Measurements from ENCODE around the gene QPCT.
"Not testable (repeated sequence)": the region's sequence is repeated elsewhere in the genome, so short reads cannot be mapped to it uniquely, and the experiment has no call there.

QPCT gene

GRCh38 chr2:37344453-37345361, at the start of gene QPCT:
Gene QPCT (plus strand): TSS chr2:37344630. CDS start chr2:37344732, 102 bp downstream.
- no peak for DNase-seq (ENCODE audit: low read depth)

DNA sequence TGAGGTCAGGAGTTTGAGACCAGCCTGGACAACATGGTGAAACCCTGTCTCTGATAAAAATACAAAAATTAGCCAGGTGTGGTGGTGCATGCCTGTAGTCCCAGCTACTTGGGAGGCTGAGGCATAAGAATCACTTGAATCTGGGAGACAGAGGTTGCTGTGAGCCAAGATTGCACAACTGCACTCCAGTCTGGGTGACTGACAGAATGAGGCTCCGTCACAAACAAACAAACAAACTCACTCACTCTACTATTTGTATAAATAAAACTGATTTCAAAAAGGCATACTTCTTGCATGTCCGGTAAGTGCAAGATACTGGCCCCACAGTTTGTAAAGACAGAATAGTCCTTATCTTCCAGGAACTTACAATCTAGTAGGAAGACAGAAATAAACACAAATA, 49.6 kb upstream of the QPCT start:
- not testable (repeated sequence) for DNase-seq (ENCODE audit: low read depth)

GRCh38 chr2:37295469-37296073, 48.9 kb upstream of the QPCT start:
- DNase-seq (ENCODE audit: low read depth) = no peak

GRCh38 chr2:37297632-37298031, 46.8 kb upstream of the QPCT start:
- DNase-seq (ENCODE audit: low read depth) = no peak

DNA sequence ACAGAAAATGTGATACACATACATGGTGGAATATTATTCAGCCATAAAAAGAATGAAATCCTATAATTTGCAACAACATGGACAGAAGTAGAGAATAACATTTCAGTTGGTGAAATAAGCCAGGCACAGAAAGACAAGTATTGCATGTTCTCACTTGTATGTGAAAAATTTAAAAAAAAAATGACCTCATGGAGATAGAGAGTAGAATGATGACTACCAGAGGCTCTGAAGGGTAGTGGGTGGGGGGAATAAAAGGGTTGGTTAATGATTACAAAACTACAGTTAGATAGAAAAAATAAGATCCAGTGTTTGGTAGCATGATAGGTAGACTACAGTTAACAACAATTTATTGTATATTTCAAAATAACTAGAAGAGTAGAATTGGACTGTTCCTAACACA, 44.3 kb upstream of the QPCT start:
- no peak for DNase-seq (ENCODE audit: low read depth)

DNA sequence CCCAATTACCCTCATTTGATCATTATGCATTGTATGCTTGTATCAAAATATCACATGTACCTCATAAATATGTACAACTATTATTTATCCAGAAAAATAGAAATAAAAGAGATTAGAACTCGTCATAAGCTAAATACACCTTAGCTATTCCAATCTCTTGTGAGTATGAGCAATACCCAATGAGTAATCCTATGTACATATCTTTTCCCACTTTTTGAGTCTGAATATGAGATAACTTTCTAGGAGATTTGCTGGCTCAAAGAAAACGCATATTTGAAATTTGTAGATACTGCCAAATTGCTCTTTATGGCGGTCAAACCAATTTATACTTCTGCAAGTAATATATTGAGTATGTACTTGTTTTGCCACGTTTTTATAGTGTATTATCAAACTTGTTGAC, 43.9 kb upstream of the QPCT start:
- DNase-seq (ENCODE audit: low read depth) = no peak

DNA sequence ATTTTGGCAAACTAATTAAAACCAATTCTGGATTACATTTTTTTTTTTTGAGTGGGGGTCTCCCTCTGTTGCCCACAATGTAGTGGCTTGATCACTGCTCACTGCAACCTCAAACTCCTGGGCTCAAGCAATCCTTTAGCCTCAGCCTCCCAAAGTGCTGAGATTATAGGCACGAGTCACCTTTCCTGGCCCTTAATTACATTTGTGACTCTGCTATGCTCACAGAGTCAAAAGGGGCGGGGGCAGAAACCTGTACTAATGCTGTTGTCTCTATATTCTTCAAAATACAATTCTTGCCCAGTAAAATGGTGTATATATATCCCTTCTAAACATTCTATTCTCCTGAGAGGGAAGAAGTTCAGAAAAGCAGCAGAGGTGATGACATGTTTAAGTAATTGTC, 43.0 kb upstream of the QPCT start:
- no peak for DNase-seq (ENCODE audit: low read depth)

DNA sequence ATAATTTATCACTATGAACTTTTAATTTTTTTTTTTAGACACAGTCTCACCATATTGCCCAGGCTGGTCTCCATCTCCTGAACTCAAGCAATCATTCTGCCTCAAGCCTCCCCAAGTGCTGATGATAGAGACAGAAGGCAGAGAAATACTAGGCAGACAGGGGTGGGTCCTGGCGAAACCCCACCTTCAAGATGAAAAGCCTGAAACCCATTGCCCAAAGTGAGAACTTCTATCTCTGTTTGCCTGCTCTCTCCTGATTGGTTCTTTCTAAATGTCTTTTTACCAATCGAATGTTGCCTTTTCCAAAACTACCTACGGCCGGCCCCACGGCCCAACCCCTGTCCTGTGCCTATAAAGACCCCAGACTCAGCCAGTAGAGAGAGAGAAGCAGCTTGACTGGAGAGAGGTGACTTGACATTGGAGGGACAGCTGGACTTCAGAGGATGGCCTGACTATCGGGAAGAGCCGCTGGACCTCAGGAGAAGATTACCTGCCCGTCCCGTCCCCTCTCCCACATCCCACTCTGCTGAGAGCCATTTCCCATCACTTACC, 41.7 kb upstream of the QPCT start:
- no peak for DNase-seq (ENCODE audit: low read depth)

DNA sequence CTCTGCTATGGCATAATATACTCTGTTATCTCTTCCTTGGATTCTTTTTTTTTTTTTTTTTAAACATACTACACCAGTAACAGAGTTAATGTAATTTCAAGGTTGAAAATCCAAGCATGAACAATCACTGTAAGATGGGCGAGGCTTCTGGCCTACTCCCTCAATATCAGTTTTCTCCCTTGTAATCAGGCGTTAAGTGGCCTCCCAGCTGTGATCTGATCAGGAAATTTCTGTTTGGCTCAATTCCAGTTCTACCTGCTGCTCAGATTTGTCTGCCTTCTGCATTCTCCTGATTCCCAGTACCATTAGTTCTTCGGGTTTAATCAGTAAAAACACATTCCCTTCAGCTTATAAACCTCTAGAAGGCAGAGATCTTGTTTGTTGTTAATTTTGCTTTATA, 38.4 kb upstream of the QPCT start:
- DNase-seq (ENCODE audit: low read depth) = no peak

DNA sequence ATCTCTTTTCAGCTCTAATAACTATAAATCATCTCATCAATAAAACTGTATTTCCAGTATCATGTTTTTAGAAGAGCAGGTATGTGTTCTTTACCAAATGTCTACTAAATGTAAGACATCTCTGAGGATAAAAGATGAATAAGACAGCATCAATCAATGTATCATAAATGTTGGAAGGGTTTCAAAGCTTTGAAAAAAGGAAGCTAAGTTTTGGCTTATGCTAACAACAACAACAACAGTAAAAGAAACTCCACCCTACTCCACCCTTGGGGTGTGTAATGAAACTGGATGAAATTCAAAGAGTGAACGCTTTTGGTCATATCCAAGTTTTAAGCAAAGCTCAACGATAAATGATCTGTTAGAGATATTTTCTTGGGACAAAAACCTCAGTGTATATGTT, 36.9 kb upstream of the QPCT start:
- DNase-seq (ENCODE audit: low read depth) = no peak

DNA sequence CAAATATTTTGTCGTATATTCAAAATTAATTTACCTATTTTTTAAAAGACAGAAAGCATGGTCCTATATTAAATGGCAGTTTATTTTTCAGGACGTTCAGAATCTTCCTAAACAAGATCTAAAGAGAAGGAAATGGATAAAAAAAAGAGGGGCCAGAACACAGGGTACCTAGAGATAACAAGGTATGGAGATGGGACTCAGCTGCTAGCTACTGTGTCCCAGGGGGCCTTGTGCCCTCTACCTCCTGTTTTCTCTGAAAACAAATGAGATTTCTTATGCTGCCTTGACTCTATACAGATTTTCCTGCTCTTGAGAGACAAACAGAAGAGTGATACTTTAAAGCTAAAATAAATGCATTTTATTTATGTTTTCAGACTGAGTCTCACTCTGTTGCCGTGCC, 29.1 kb upstream of the QPCT start:
- DNase-seq (ENCODE audit: low read depth) = no peak

GRCh38 chr2:37316181-37316580, 28.2 kb upstream of the QPCT start:
- DNase-seq (ENCODE audit: low read depth) = no peak

- DNase-seq (ENCODE audit: low read depth) = no peak
These were observed 26.7 kb upstream of the QPCT start for GRCh38 chr2:37317746-37318145.

- DNase-seq (ENCODE audit: low read depth) = peak; percentile 26
These were observed 26.0 kb upstream of the QPCT start for GRCh38 chr2:37318401-37318800.

GRCh38 chr2:37319754-37320609, 24.4 kb upstream of the QPCT start:
- DNase-seq (ENCODE audit: low read depth) = no peak

GRCh38 chr2:37321029-37321682, 23.3 kb upstream of the QPCT start:
- DNase-seq (ENCODE audit: low read depth) = no peak

- peak; percentile 33 for DNase-seq (ENCODE audit: low read depth)
These were observed 22.1 kb upstream of the QPCT start for GRCh38 chr2:37322368-37322767.

GRCh38 chr2:37323176-37323780, 21.2 kb upstream of the QPCT start:
- no peak for DNase-seq (ENCODE audit: low read depth)

GRCh38 chr2:37323781-37324535, 20.5 kb upstream of the QPCT start:
- DNase-seq (ENCODE audit: low read depth) = no peak

DNA sequence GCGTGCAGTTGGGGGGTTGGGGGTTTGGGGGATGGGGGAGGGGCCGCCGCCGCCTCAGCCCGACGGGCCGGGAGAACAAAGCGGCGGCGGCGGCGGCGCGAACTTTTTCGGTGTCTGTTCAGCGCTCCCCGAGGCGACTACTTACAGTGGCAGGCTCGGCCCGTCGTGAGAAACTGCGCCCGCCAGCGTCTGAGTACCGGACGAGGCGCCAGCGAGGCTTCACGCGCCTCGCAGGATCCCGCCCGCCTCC, 20.0 kb upstream of the QPCT start:
- peak; percentile 66 for DNase-seq (ENCODE audit: low read depth)
